Breast epithelium (tissue), 3 donors: ENCODE results near the gene DDC.

Experiments used
- CTCF ChIP-seq, 3 donors: fragments of 450-650 bp; IDR thresholded peaks; one replicate each; pipeline ENCODE4 v1.5.1; 2016 to 2017; ENCODE audit warnings: antibody characterized with exemption in 3 of 3, mild to moderate bottlenecking in 3 of 3, moderate library complexity in 3 of 3
- POLR2A ChIP-seq: fragments of 450-650 bp; IDR thresholded peaks from one replicate; pipeline ENCODE4 v1.6.1; 2016; ENCODE audit warnings: antibody characterized with exemption, mild to moderate bottlenecking, moderate library complexity

DNA sequence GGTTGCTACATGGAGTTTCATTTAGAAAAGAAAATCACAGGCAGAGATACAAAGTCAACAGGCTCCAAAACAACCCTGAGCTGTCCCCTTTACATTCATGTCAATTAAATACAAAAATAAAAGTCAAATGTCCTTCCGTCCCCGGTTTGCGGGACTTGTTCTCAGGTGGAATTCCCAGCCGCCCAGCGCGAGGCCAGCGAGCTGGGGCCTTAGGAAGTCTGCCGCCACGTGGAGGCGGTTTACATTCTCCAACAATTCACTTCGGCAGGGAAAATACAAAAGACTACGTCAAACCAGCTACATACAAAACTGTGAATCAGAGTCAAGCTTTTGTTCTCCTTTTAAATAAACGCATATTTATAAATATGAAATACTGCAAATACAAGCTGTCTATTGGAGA is 25.3 kb upstream of the DDC start:
- TF ChIP-seq CTCF (IDR thresholded peaks at IDR 0.05): no peak
- no peak for TF ChIP-seq POLR2A
